Erythroblast (primary cell): ENCODE results near the gene RBFOX1.

Experiments
- GATA1 ChIP-seq: IDR thresholded peaks from 2 replicates; pipeline ENCODE4 v1.6.1; 2011; ENCODE audit warnings: low read depth, mild to moderate bottlenecking, control low read depth, low read length, moderate library complexity
- POLR2A ChIP-seq: IDR thresholded peaks from 2 replicates; pipeline ENCODE4 v1.6.1; 2011; ENCODE audit warnings: mild to moderate bottlenecking, low read length

DNA sequence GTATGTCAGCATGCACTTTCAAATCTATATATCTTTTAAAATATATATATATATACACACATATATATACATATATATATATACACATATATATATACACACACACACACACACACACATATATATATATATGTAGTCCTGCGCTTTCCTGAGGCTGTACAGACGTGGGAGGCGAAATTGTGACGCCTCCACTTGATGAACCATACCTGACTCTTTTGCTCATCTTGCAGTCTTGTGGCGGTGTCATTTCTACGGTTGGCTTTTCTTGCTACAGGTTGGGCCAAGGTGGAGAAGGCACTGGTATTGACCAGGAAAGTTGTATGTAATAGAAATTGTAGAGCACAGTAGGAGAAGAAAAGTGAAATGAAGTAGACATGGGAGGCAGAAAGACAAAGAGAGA is 88.2 kb downstream of the RBFOX1 start:
- TF ChIP-seq POLR2A: no peak
- no peak for TF ChIP-seq GATA1
